CD8-positive, alpha-beta memory T cell (primary cell): ENCODE measurements around the gene TMEM51. TPM values are rescaled to one million over a fixed set of nuclear protein-coding genes. Genes with fewer than 3 reads are reported as not detected.
A peak's percentile ranks its signal among the peaks of the same experiment; 100 is the strongest.

Experiments used
- CTCF ChIA-PET: fragments of 350-600 bp; sonication (Branson Sonifier 250); formaldehyde crosslinking; loops from one replicate; lab custom pipeline; 2021; ENCODE audit warnings: antibody characterized with exemption; lab: Charles Lee
- POLR2A ChIA-PET: fragments of 350-600 bp; sonication (Branson Sonifier 250); formaldehyde crosslinking; loops from one replicate; lab custom pipeline; 2021; ENCODE audit warnings: antibody characterized with exemption; lab: Charles Lee
- DNase-seq, 5 donors: peaks; one replicate each; pipeline versions ENCODE4 v3.0.0 to v3.0.0-alpha.2; 2020 to 2022; ENCODE audit warnings: mixed read lengths in 1 of 5
- H3K27ac ChIP-seq: one replicate; pipeline ENCODE4 v1.7.0; 2013; ENCODE audit warnings: low read depth, mild to moderate bottlenecking, low read length, moderate library complexity
- H3K27me3 ChIP-seq: 2 replicates; pipeline ENCODE4 v1.7.0; 2013; ENCODE audit warnings: low read length, mild to moderate bottlenecking; ENCODE audit not compliant: insufficient read depth, poor library complexity, severe bottlenecking
- H3K36me3 ChIP-seq: 2 replicates; pipeline ENCODE4 v1.7.0; 2013; ENCODE audit warnings: mild to moderate bottlenecking, low read length, moderate library complexity; ENCODE audit not compliant: insufficient read depth
- H3K4me1 ChIP-seq: 2 replicates; pipeline ENCODE4 v1.7.0; 2013; ENCODE audit warnings: mild to moderate bottlenecking, low read length, moderate library complexity; ENCODE audit not compliant: insufficient read depth
- H3K4me3 ChIP-seq: 2 replicates; pipeline ENCODE4 v1.7.0; 2013; ENCODE audit warnings: mild to moderate bottlenecking, low read length
- H3K9me3 ChIP-seq: 2 replicates; pipeline ENCODE4 v1.7.0; 2013; ENCODE audit warnings: mild to moderate bottlenecking, low read length
- H3K27ac Mint-ChIP-seq, 8 donors: one replicate each; pipeline ENCODE4 v1.8.0; 2020 to 2021; ENCODE audit warnings: mixed read lengths in 8 of 8, mild to moderate bottlenecking in 6 of 8, inconsistent platforms in 3 of 8, moderate library complexity in 3 of 8
- H3K27me3 Mint-ChIP-seq, 2 donors: one replicate each; pipeline ENCODE4 v1.8.0; 2020 to 2021; ENCODE audit warnings: mixed read lengths in 2 of 2, mild to moderate bottlenecking in 1 of 2, moderate library complexity in 1 of 2
- H3K36me3 Mint-ChIP-seq, 3 donors: one replicate each; pipeline ENCODE4 v1.8.0; 2020 to 2021; ENCODE audit warnings: mixed read lengths in 3 of 3, inconsistent platforms in 1 of 3, mild to moderate bottlenecking in 1 of 3
- H3K4me1 Mint-ChIP-seq, 3 donors: one replicate each; pipeline ENCODE4 v1.8.0; 2020 to 2021; ENCODE audit warnings: mixed read lengths in 3 of 3, inconsistent platforms in 1 of 3, mild to moderate bottlenecking in 1 of 3
- H3K4me3 Mint-ChIP-seq, 7 donors: one replicate each; pipeline ENCODE4 v1.8.0; 2020 to 2021; ENCODE audit warnings: mixed read lengths in 7 of 7, mild to moderate bottlenecking in 6 of 7, moderate library complexity in 4 of 7, inconsistent platforms in 2 of 7
- H3K9me3 Mint-ChIP-seq, 5 donors: one replicate each; pipeline ENCODE4 v1.8.0; 2020 to 2022; ENCODE audit warnings: mixed read lengths in 5 of 5, mild to moderate bottlenecking in 3 of 5, moderate library complexity in 2 of 5, inconsistent platforms in 1 of 5
- polyA plus RNA-seq: library from polyadenylated mRNA; unstranded; fragments of 300-500 nt; fragmentation: Illumina TruSeq; gene quantifications from one replicate; pipeline ENCODE4 v1.2.3, GENCODE V29; 2021
- total RNA-seq, 2 experiments: library from RNA; stranded (reverse); gene quantifications; one replicate each; pipeline ENCODE4 v1.2.3, GENCODE V29; 2021

The TMEM51 gene, protein sequence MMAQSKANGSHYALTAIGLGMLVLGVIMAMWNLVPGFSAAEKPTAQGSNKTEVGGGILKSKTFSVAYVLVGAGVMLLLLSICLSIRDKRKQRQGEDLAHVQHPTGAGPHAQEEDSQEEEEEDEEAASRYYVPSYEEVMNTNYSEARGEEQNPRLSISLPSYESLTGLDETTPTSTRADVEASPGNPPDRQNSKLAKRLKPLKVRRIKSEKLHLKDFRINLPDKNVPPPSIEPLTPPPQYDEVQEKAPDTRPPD
- total RNA-seq (under 1 TPM; 0.11 to 0.24 TPM), polyA plus RNA-seq (not detected)

- peak within 1 kb of the TSS in 1 of 8 donors; percentile 56 for H3K27ac Mint-ChIP-seq
- ChIA-PET POLR2A (no interaction called here), CTCF (interaction anchor here (1.6 kb wide), 1 partner anchor 25 kb away, joined by 3 read pairs; no protein-coding TSS in a partner anchor)
- H3K36me3 ChIP-seq = no peaks in the 10 kb centered on the region
- peaks cover 14 to 36% (median 33%) of the 10 kb centered on the region in 3 donors for H3K4me1 Mint-ChIP-seq
- peaks cover 27% of the 10 kb centered on the region for H3K27me3 ChIP-seq
- peaks cover 0 to 2% (median 0%) of the 10 kb centered on the region in 3 donors for H3K36me3 Mint-ChIP-seq
- H3K4me3 ChIP-seq = peak within 1 kb of the TSS; percentile 12
- H3K4me3 Mint-ChIP-seq = peak within 1 kb of the TSS; percentile 48 to 82 (median 59)
- no peaks in the 10 kb centered on the region for H3K9me3 ChIP-seq
- H3K27ac ChIP-seq = no peak within 1 kb of the TSS
- H3K4me1 ChIP-seq = peaks cover 14% of the 10 kb centered on the region
- peaks cover 39 to 53% of the 10 kb centered on the region in 2 donors for H3K27me3 Mint-ChIP-seq
- DNase-seq = no peak
- peaks cover 0 to 2% (median 0%) of the 10 kb centered on the region in 5 donors for H3K9me3 Mint-ChIP-seq
Observed at GRCh38 chr1:15153184-15153841, at the start of gene TMEM51. TSS of gene TMEM51 (plus strand) at chr1:15153747. CDS start at chr1:15215088, 61,341 bp downstream.

DNA sequence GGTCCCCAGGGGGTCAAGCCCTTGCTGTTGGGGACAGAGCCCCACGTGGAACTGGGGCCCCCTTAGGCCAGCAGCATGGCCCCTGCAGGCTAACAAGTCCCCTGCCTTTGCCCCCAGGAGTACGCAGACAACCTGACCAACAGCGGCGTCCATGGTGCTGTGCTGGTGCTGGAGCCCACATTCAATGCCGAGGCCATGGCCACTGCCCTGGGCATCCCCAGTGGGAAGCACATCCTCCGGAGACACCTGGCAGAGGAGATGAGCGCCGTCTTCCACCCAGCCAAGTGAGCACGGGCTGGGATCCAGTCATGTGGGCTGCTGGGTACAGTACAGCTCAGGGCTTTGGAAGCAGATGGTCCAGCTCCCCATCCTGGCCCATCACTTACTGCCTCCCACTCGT lies 49.6 kb upstream of the TMEM51 start:
- H3K27me3 ChIP-seq = peaks cover 9% of the 10 kb centered on the region
- peaks cover 0 to 5% (median 1%) of the 10 kb centered on the region in 5 donors for H3K9me3 Mint-ChIP-seq

GRCh38 chr1:15104768-15105167 lies 48.8 kb upstream of the TMEM51 start:
- CTCF ChIA-PET = no interaction called here
- peaks cover 0 to 5% (median 1%) of the 10 kb centered on the region in 5 donors for H3K9me3 Mint-ChIP-seq
- POLR2A ChIA-PET = no interaction called here

More for the DNA sequence above, 49.6 kb upstream of the TMEM51 start:
- Mint-ChIP-seq H3K27me3 (peaks cover 22 to 39% of the 10 kb centered on the region in 2 donors), H3K4me1 (peaks cover 2 to 16% (median 13%) of the 10 kb centered on the region in 3 donors), H3K36me3 (no peaks in the 10 kb centered on the region), H3K27ac (no peak overlapping the region), H3K4me3 (no peak overlapping the region)
- no peaks in the 10 kb centered on the region for H3K36me3 ChIP-seq
- H3K4me3 ChIP-seq = no peak overlapping the region
- peak in 1 of 5 donors; percentile 21 for DNase-seq
- H3K9me3 ChIP-seq = no peaks in the 10 kb centered on the region
- CTCF ChIA-PET = no interaction called here
- no peak overlapping the region for H3K27ac ChIP-seq
- no peaks in the 10 kb centered on the region for H3K4me1 ChIP-seq
- POLR2A ChIA-PET = no interaction called here

GRCh38 chr1:15106608-15107007 lies 46.9 kb upstream of the TMEM51 start:
- no peaks in the 10 kb centered on the region for H3K36me3 ChIP-seq
- ChIA-PET CTCF (no interaction called here), POLR2A (no interaction called here)
- peak in 1 of 5 donors; percentile 23 for DNase-seq
- H3K9me3 ChIP-seq = no peaks in the 10 kb centered on the region
- Mint-ChIP-seq H3K27me3 (peaks cover 10 to 12% of the 10 kb centered on the region in 2 donors), H3K27ac (no peak overlapping the region), H3K36me3 (no peaks in the 10 kb centered on the region), H3K9me3 (peaks cover 0 to 5% (median 1%) of the 10 kb centered on the region in 5 donors), H3K4me3 (no peak overlapping the region), H3K4me1 (peaks cover 0 to 2% (median 0%) of the 10 kb centered on the region in 3 donors)
- no peaks in the 10 kb centered on the region for H3K27me3 ChIP-seq
- H3K4me3 ChIP-seq = no peak overlapping the region
- no peak overlapping the region for H3K27ac ChIP-seq
- no peaks in the 10 kb centered on the region for H3K4me1 ChIP-seq

More at GRCh38 chr1:15104768-15105167, 48.8 kb upstream of the TMEM51 start:
- Histone ChIP-seq H3K27ac (no peak overlapping the region), H3K36me3 (no peaks in the 10 kb centered on the region), H3K4me1 (no peaks in the 10 kb centered on the region), H3K27me3 (peaks cover 9% of the 10 kb centered on the region), H3K4me3 (no peak overlapping the region), H3K9me3 (no peaks in the 10 kb centered on the region)
- Mint-ChIP-seq H3K27me3 (peaks cover 20 to 30% of the 10 kb centered on the region in 2 donors), H3K36me3 (no peaks in the 10 kb centered on the region), H3K27ac (no peak overlapping the region), H3K4me1 (peaks cover 2 to 15% (median 13%) of the 10 kb centered on the region in 3 donors), H3K4me3 (no peak overlapping the region)
- no peak for DNase-seq

DNA sequence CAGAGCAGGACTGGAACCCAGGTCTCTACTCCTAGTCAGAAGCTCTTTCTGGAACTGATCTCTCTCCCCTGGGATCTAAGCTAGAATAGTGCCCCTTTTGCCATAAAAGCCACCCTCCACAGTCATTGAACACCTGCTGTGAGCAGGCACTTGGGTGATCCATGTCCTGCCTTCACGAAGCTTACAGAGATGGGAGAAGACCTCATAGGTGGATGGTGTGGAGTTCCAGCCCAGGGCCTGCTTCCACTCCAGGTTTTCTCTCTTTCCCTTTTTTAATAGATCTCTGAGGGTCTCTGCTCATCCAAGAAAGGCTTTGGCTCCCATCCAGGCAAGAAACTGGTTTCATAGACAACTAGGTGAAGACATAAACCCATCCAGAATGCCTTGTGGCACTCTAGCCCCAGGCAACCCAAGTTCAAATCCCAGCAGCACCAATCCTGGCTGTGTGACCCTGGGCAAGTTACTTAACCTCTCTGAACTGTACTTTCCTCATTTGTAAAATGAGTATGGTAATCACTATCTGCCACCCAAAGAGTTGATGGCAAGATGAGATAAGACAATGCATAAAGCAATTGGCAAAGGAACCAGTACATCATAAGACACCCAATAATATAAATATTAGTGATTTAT lies 46.4 kb upstream of the TMEM51 start:
- Histone ChIP-seq H3K27ac (no peak overlapping the region), H3K36me3 (no peaks in the 10 kb centered on the region), H3K4me3 (no peak overlapping the region), H3K4me1 (no peaks in the 10 kb centered on the region), H3K27me3 (no peaks in the 10 kb centered on the region), H3K9me3 (no peaks in the 10 kb centered on the region)
- no peaks in the 10 kb centered on the region for H3K36me3 Mint-ChIP-seq
- CTCF ChIA-PET = no interaction called here
- POLR2A ChIA-PET = no interaction called here
- H3K4me3 Mint-ChIP-seq = no peak overlapping the region
- peaks cover 0 to 5% (median 1%) of the 10 kb centered on the region in 5 donors for H3K9me3 Mint-ChIP-seq
- no peak overlapping the region for H3K27ac Mint-ChIP-seq
- peak in 1 of 5 donors; percentile 33 for DNase-seq
- peaks cover 7 to 10% of the 10 kb centered on the region in 2 donors for H3K27me3 Mint-ChIP-seq
- peaks cover 0 to 3% (median 0%) of the 10 kb centered on the region in 3 donors for H3K4me1 Mint-ChIP-seq

- H3K27ac Mint-ChIP-seq = no peak overlapping the region
- Histone ChIP-seq H3K27ac (no peak overlapping the region), H3K4me1 (no peaks in the 10 kb centered on the region), H3K36me3 (no peaks in the 10 kb centered on the region), H3K27me3 (no peaks in the 10 kb centered on the region), H3K9me3 (no peaks in the 10 kb centered on the region), H3K4me3 (no peak overlapping the region)
- ChIA-PET CTCF (no interaction called here), POLR2A (no interaction called here)
- peaks cover 0 to 5% (median 1%) of the 10 kb centered on the region in 5 donors for H3K9me3 Mint-ChIP-seq
- peaks cover 0 to 5% (median 0%) of the 10 kb centered on the region in 3 donors for H3K4me1 Mint-ChIP-seq
- H3K4me3 Mint-ChIP-seq = no peak overlapping the region
- H3K27me3 Mint-ChIP-seq = peaks cover 9 to 10% of the 10 kb centered on the region in 2 donors
- DNase-seq = no peak
- no peaks in the 10 kb centered on the region for H3K36me3 Mint-ChIP-seq
Observed at GRCh38 chr1:15107911-15108310, 45.6 kb upstream of the TMEM51 start.

DNA sequence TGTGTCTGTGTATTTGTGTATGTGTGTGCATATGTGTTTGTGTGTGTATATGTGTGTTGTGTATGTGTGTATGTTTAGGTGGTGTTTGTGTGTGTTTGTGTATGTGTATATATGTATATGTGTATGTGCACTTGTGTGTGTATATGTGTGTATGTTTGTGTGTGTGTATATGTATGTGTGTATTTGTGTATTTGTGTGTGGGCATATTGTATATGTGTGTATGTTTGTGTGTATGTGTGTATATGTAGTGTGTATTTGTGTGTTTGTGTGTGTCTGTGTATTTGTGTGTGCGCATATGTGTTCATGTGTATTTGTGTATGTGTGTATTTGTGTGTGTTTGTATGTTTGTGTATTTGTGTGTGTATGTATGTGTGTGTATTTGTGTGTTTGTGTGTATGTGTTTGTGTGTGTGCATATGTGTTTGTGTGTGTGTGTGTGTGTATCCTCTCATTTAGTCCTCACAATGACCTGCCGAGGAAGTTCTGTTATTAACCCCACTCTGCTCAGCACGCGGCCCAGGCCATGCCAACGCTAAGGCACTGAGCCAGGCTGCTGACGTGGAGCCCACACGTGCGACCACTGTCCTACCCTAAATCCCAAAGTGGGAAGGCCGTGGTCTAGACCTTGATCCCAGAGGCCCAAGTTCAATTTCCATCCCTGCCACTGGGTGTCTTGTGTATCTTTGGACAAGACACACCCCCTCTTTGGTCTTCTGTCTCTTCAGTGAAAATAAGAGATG lies 43.2 kb upstream of the TMEM51 start:
- Mint-ChIP-seq H3K36me3 (no peaks in the 10 kb centered on the region), H3K27me3 (peaks cover 9 to 17% of the 10 kb centered on the region in 2 donors), H3K27ac (no peak overlapping the region), H3K9me3 (peaks cover 0 to under 1% (median 0%) of the 10 kb centered on the region in 5 donors), H3K4me1 (peaks cover 0 to 5% (median 0%) of the 10 kb centered on the region in 3 donors), H3K4me3 (no peak overlapping the region)
- Histone ChIP-seq H3K4me1 (no peaks in the 10 kb centered on the region), H3K4me3 (no peak overlapping the region), H3K27ac (no peak overlapping the region), H3K36me3 (no peaks in the 10 kb centered on the region), H3K9me3 (no peaks in the 10 kb centered on the region), H3K27me3 (no peaks in the 10 kb centered on the region)
- POLR2A ChIA-PET = no interaction called here
- CTCF ChIA-PET = interaction anchor here (0.7 kb wide), 1 partner anchor 12 kb away, joined by 3 read pairs; no protein-coding TSS in a partner anchor
- DNase-seq = peak in 1 of 5 donors; percentile 9
